ENCODE results near the gene SH3TC1. TPM values are rescaled to one million over a fixed set of nuclear protein-coding genes. Genes with fewer than 3 reads are reported as not detected.

SH3TC1 gene
- total RNA-seq, 1 experiment from 2014 or later, result 7.8 TPM

DNA sequence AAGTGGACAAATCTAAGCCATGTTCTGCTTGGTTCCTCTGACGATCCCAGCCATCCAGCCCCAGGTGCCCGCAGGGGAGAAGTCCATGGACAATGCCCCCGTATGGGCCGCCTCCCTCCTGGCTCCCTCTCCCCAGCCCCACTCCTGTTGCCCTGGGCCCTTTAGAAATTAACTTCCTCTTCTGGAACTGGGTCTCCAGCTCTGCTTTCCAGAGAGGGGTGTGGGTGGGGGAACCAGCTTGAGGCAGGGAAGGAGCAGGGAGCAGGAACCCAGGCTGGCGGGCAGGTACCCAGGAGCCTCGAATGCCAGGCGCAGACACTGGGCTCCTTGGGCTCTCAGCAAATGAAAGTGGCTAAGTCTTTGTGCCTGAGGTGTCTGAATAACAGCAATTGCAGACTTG is 27.8 kb upstream of the SH3TC1 start:
- Mint-ChIP-seq H3K27ac (ENCODE audit: unreplicated experiment) (no peak overlapping the region), H3K4me3 (ENCODE audit: low read depth, unreplicated experiment) (no peak overlapping the region), H3K9me3 (ENCODE audit: low read depth, unreplicated experiment) (no peaks in the 10 kb centered on the region), H3K36me3 (ENCODE audit: insufficient read depth, unreplicated experiment) (no peaks in the 10 kb centered on the region), H3K4me1 (ENCODE audit: low read depth, unreplicated experiment) (no peaks in the 10 kb centered on the region), H3K27me3 (ENCODE audit: unreplicated experiment) (peaks cover 24% of the 10 kb centered on the region)
- intact Hi-C loops (cut with micrococcal nuclease; ENCODE audit: unreplicated experiment), result no loop called here
- no peak for DNase-seq
- TF ChIP-seq, protein P1, sequence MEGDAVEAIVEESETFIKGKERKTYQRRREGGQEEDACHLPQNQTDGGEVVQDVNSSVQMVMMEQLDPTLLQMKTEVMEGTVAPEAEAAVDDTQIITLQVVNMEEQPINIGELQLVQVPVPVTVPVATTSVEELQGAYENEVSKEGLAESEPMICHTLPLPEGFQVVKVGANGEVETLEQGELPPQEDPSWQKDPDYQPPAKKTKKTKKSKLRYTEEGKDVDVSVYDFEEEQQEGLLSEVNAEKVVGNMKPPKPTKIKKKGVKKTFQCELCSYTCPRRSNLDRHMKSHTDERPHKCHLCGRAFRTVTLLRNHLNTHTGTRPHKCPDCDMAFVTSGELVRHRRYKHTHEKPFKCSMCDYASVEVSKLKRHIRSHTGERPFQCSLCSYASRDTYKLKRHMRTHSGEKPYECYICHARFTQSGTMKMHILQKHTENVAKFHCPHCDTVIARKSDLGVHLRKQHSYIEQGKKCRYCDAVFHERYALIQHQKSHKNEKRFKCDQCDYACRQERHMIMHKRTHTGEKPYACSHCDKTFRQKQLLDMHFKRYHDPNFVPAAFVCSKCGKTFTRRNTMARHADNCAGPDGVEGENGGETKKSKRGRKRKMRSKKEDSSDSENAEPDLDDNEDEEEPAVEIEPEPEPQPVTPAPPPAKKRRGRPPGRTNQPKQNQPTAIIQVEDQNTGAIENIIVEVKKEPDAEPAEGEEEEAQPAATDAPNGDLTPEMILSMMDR (IDR thresholded peaks at IDR 0.05; ENCODE audit: unreplicated experiment), result no peak
- CTCF ChIA-PET, result interaction anchor here (0.7 kb wide), 1 partner anchor 8 kb away, joined by 4 read pairs; no protein-coding TSS in a partner anchor
- BruUV-seq (replicated peaks), result no TSS peak

DNA sequence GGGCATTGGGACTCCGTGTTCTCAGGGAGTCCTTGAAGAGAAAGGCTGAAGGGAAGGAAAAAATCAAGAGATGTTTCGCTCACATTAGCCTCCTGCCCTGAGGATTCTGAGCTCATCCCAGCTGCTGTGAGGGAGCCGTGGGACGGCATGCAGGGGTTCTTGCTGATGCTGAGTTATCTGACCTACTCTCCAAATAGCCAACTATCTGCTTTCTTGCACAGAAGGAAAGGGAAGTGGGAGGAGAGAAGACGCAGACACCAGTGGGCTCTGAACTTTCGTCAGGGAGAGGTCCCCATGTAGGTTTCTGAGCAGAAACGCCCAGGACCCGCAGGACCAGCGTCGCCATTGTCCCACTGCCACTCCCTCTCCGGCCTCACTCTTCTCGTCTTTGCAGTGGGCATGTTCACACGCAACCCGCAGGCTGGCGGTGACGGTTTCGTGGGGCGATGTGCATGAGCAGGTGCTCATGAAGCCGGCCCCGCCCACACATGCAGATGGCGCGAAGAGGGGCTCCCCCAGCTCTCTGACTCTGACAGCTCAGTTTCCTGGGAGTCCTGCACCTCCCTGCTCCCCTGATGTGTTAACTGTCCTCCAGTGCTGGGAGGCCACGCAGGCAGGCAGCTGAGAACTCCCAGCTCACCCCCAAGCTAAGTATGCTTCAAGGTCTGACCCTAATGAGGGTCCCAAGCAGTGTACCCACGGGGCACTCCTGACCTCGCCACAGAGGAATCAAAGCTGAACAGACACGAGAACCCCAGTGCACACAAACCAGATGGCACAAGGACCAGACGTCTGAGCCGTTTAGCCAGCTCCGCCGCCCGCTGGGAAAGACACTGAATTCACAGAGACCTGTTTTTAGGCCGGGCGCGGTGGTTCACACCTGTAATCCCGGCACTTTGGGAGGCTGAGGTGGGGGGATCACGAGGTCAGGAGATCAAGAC is 26.8 kb upstream of the SH3TC1 start:
- TF ChIP-seq, protein P1 (IDR thresholded peaks at IDR 0.05; ENCODE audit: unreplicated experiment), result no peak

DNA sequence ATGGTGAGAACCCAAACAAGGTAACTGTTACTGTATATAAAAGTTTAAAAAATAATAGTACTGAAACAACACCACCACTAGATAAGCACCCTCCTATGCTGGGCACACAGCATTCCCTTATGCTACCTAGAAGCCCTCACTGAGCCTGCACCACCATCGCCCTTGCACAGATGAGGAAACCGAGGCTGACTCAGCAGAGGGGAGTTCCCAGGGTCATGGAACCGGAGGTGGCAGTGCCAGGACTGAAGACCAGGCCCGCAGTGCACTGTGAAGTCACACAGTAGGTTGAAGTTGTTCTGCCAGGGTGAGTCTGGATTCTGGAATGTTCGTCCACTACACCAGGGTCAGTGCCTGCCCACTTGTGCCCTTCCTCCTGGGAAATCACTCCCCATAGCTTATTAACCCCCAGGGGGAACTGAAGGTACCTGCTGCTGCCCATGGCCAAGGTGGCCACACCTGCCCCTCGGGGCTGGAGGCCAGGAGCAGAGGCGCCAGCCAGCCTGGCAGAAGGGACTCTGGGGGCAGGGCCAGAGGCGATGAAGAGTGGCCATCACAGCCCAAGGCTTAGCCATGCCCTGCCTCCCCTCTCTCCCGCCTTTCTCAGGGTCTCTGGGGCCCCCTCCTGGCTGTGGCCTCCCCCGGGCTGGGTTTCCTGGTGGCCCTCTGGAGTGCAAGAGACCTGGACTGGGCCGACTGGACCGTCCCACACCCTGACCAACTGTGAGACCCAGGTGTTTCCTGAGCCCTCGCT is 25.4 kb upstream of the SH3TC1 start:
- no peak for DNase-seq
- Mint-ChIP-seq H3K36me3 (ENCODE audit: insufficient read depth, unreplicated experiment) (no peaks in the 10 kb centered on the region), H3K27ac (ENCODE audit: unreplicated experiment) (no peak overlapping the region), H3K4me3 (ENCODE audit: low read depth, unreplicated experiment) (no peak overlapping the region), H3K4me1 (ENCODE audit: low read depth, unreplicated experiment) (no peaks in the 10 kb centered on the region), H3K27me3 (ENCODE audit: unreplicated experiment) (peaks cover 14% of the 10 kb centered on the region), H3K9me3 (ENCODE audit: low read depth, unreplicated experiment) (no peaks in the 10 kb centered on the region)
- no TSS peak for BruUV-seq (replicated peaks)
- intact Hi-C loops (cut with micrococcal nuclease; ENCODE audit: unreplicated experiment), result no loop called here
- CTCF ChIA-PET, result no interaction called here
- TF ChIP-seq, protein P1 (IDR thresholded peaks at IDR 0.05; ENCODE audit: unreplicated experiment), result no peak

More for the DNA sequence above, 26.8 kb upstream of the SH3TC1 start:
- intact Hi-C loops (cut with micrococcal nuclease; ENCODE audit: unreplicated experiment), result no loop called here
- Mint-ChIP-seq H3K36me3 (ENCODE audit: insufficient read depth, unreplicated experiment) (no peaks in the 10 kb centered on the region), H3K9me3 (ENCODE audit: low read depth, unreplicated experiment) (no peaks in the 10 kb centered on the region), H3K4me3 (ENCODE audit: low read depth, unreplicated experiment) (no peak overlapping the region), H3K4me1 (ENCODE audit: low read depth, unreplicated experiment) (no peaks in the 10 kb centered on the region), H3K27ac (ENCODE audit: unreplicated experiment) (no peak overlapping the region), H3K27me3 (ENCODE audit: unreplicated experiment) (peaks cover 14% of the 10 kb centered on the region)
- BruUV-seq (replicated peaks), result no TSS peak
- no peak for DNase-seq
- CTCF ChIA-PET, result interaction anchor here (0.7 kb wide), 1 partner anchor 537 kb away, joined by 3 read pairs; no protein-coding TSS in a partner anchor

DNA sequence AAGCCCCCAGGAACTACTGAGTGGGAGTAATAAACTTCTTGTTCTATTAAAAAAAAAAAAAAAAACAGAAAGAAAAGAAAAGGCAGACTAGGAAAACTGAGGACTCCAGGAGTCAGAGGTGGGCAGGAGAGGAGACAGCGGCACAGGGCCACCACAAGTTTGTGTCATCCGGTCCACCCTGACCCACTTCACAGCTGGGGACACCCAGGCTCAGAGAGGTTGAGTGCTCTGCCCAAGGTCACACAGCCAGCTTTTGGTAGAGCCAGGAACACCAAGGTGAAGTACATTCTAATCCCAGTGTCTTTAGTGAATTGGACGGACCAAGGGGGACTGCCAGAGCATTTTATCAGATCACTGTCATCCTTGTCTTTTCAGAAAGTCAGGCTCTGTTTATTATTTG is 24.1 kb upstream of the SH3TC1 start:
- Mint-ChIP-seq H3K9me3 (ENCODE audit: low read depth, unreplicated experiment) (no peaks in the 10 kb centered on the region), H3K4me3 (ENCODE audit: low read depth, unreplicated experiment) (no peak overlapping the region), H3K36me3 (ENCODE audit: insufficient read depth, unreplicated experiment) (no peaks in the 10 kb centered on the region), H3K4me1 (ENCODE audit: low read depth, unreplicated experiment) (no peaks in the 10 kb centered on the region), H3K27me3 (ENCODE audit: unreplicated experiment) (peaks cover 14% of the 10 kb centered on the region), H3K27ac (ENCODE audit: unreplicated experiment) (no peak overlapping the region)
- no TSS peak for BruUV-seq (replicated peaks)
- TF ChIP-seq, protein P1 (IDR thresholded peaks at IDR 0.05; ENCODE audit: unreplicated experiment), result no peak
- CTCF ChIA-PET, result interaction anchor here (2.4 kb wide), 1 partner anchor 19 kb away, joined by 18 read pairs; no protein-coding TSS in a partner anchor
- DNase-seq, result no peak
- intact Hi-C loops (cut with micrococcal nuclease; ENCODE audit: unreplicated experiment), result loop anchor here (5.0 kb wide), 1 partner anchor 227 kb away; no protein-coding TSS in a partner anchor

Data from Calu3 (cell line).